Natural killer cell (primary cell): ENCODE data around the gene MGP. TPM values are rescaled to one million over a fixed set of nuclear protein-coding genes. Genes with fewer than 3 reads are reported as not detected.

ENCODE experiments used
- ATAC-seq, 3 donors: fragments of 150-1000 bp in 2 of 3; fragments of 200-7000 bp in 1 of 3; cut with Tn5 transposase; 1 replicate in 1 of 3; 2 replicates in 2 of 3; pipeline ENCODE4 v1.10.0; 2021; ENCODE audit warnings: mild to moderate bottlenecking in 2 of 3, moderate library complexity in 2 of 3
- DNase-seq, 2 donors: peaks; one replicate each; pipeline versions ENCODE4 v3.0.0 to v3.0.0-alpha.2; 2013 to 2021; ENCODE audit warnings: mixed read lengths in 1 of 2
- H3K27ac ChIP-seq: one replicate; pipeline ENCODE4 v1.5.1; 2013; ENCODE audit warnings: mild to moderate bottlenecking, low read length
- H3K27me3 ChIP-seq: one replicate; pipeline ENCODE4 v1.6.1; 2013; ENCODE audit warnings: low read length; ENCODE audit not compliant: control insufficient read depth, insufficient read depth
- H3K36me3 ChIP-seq: one replicate; pipeline ENCODE4 v1.6.1; 2013; ENCODE audit warnings: low read length; ENCODE audit not compliant: control insufficient read depth, insufficient read depth
- H3K4me1 ChIP-seq: one replicate; pipeline ENCODE4 v1.6.1; 2013; ENCODE audit warnings: low read length; ENCODE audit not compliant: control insufficient read depth, insufficient read depth
- H3K4me3 ChIP-seq: one replicate; pipeline ENCODE4 v1.5.1; 2013; ENCODE audit warnings: low read length
- H3K9me3 ChIP-seq: one replicate; pipeline ENCODE4 v1.6.1; 2013; ENCODE audit warnings: low read length; ENCODE audit not compliant: control insufficient read depth, insufficient read depth
- H3K27ac Mint-ChIP-seq, 2 donors: one replicate each; pipeline ENCODE4 v1.8.0; 2022; ENCODE audit warnings: mild to moderate bottlenecking in 2 of 2, mixed read lengths in 2 of 2, moderate library complexity in 1 of 2
- H3K27me3 Mint-ChIP-seq, 2 donors: one replicate each; pipeline ENCODE4 v1.8.0; 2022; ENCODE audit warnings: low read depth in 2 of 2, mixed read lengths in 2 of 2
- H3K36me3 Mint-ChIP-seq: one replicate; pipeline ENCODE4 v1.8.0; 2022; ENCODE audit warnings: mixed read lengths
- H3K4me1 Mint-ChIP-seq, 2 donors: one replicate each; pipeline ENCODE4 v1.8.0; 2022; ENCODE audit warnings: mixed read lengths in 2 of 2
- H3K4me3 Mint-ChIP-seq: one replicate; pipeline ENCODE4 v1.8.0; 2022; ENCODE audit warnings: mild to moderate bottlenecking, moderate library complexity, mixed read lengths
- H3K9me3 Mint-ChIP-seq, 2 donors: one replicate each; pipeline ENCODE4 v1.8.0; 2022; ENCODE audit warnings: mixed read lengths in 2 of 2
- CTCF ChIP-seq: fragments of 200-600 bp; IDR thresholded peaks from one replicate; pipeline ENCODE4 v1.8.0; 2022; ENCODE audit warnings: antibody characterized with exemption
- WGBS: methylation state at CpG from one replicate; pipeline ENCODE4 v1.1.7; 2013; ENCODE audit warnings: missing lambda C conversion rate; ENCODE audit not compliant: insufficient coverage; 5-methylcytosine and 5-hydroxymethylcytosine counted together
- intact Hi-C: fragments of 100-400 bp; cut with micrococcal nuclease; formaldehyde crosslinking; loops from one replicate; pipeline ENCODE4 v1.14.2; 2022
- total RNA-seq, 4 donors: library from RNA; stranded (reverse); fragments of 120-200 nt in 1 of 4; gene quantifications; one replicate each; pipeline versions ENCODE4 v1.2.3 to v1.2.4, GENCODE V29; 2013 to 2022

MGP gene
- total RNA-seq, 3 donors from 2014 or later (not counting 1 experiment from before 2014, with no cell fraction given): 0.89 to 1.1 TPM; not detected in 1

- H3K4me1 ChIP-seq: no peaks in the 10 kb centered on the region
- Mint-ChIP-seq H3K9me3 (no peaks in the 10 kb centered on the region), H3K36me3 (no peaks in the 10 kb centered on the region), H3K4me1 (no peaks in the 10 kb centered on the region), H3K27ac (no peak overlapping the region), H3K27me3 (peaks cover 0 to 7% of the 10 kb centered on the region in 2 donors), H3K4me3 (no peak overlapping the region)
- H3K27me3 ChIP-seq: no peaks in the 10 kb centered on the region
- no peak for TF ChIP-seq CTCF
- DNase-seq (no peak), ATAC-seq (no peak)
- no peak overlapping the region for H3K27ac ChIP-seq
- no peaks in the 10 kb centered on the region for H3K9me3 ChIP-seq
- 97% methylated on average over 3 of the region's 3 CpGs for WGBS
- no peaks in the 10 kb centered on the region for H3K36me3 ChIP-seq
- intact Hi-C loops: no loop called here
- no peak overlapping the region for H3K4me3 ChIP-seq
Observed at GRCh38 chr12:14853961-14854360, 31.7 kb downstream of the MGP start.

GRCh38 chr12:14852880-14853279 lies 32.8 kb downstream of the MGP start:
- H3K4me1 Mint-ChIP-seq: no peaks in the 10 kb centered on the region
- ATAC-seq (no peak), DNase-seq (no peak)
- H3K4me1 ChIP-seq: no peaks in the 10 kb centered on the region
- intact Hi-C loops: no loop called here
- H3K36me3 Mint-ChIP-seq: no peaks in the 10 kb centered on the region
- H3K9me3 ChIP-seq: no peaks in the 10 kb centered on the region
- no peak overlapping the region for H3K4me3 ChIP-seq
- no peaks in the 10 kb centered on the region for H3K27me3 ChIP-seq
- no peaks in the 10 kb centered on the region for H3K36me3 ChIP-seq
- no peak overlapping the region for H3K27ac ChIP-seq
- H3K27me3 Mint-ChIP-seq: peaks cover 0 to 10% of the 10 kb centered on the region in 2 donors
- no peak for TF ChIP-seq CTCF
- no peaks in the 10 kb centered on the region for H3K9me3 Mint-ChIP-seq
- H3K27ac Mint-ChIP-seq: no peak overlapping the region
- no peak overlapping the region for H3K4me3 Mint-ChIP-seq

GRCh38 chr12:14850929-14851663 lies 34.6 kb downstream of the MGP start:
- H3K27me3 ChIP-seq: no peaks in the 10 kb centered on the region
- H3K4me3 Mint-ChIP-seq: no peak overlapping the region
- no peak overlapping the region for H3K4me3 ChIP-seq
- peaks cover 0 to 7% of the 10 kb centered on the region in 2 donors for H3K27me3 Mint-ChIP-seq
- no peak overlapping the region for H3K27ac ChIP-seq
- no peak for DNase-seq
- H3K36me3 ChIP-seq: no peaks in the 10 kb centered on the region
- no peaks in the 10 kb centered on the region for H3K9me3 ChIP-seq
- H3K4me1 Mint-ChIP-seq: no peaks in the 10 kb centered on the region
- 100% methylated on average over 1 of the region's 1 CpG for WGBS
- H3K4me1 ChIP-seq: no peaks in the 10 kb centered on the region
- H3K9me3 Mint-ChIP-seq: no peaks in the 10 kb centered on the region
- no peak for ATAC-seq
- TF ChIP-seq CTCF: no peak
- intact Hi-C loops: no loop called here
- no peak overlapping the region for H3K27ac Mint-ChIP-seq
- no peaks in the 10 kb centered on the region for H3K36me3 Mint-ChIP-seq

GRCh38 chr12:14849661-14850060 lies 36.0 kb downstream of the MGP start:
- H3K9me3 Mint-ChIP-seq: no peaks in the 10 kb centered on the region
- intact Hi-C loops: loop anchor here (5.0 to 10.0 kb wide), 2 partner anchors 125 to 418 kb away; no protein-coding TSS in a partner anchor
- no peaks in the 10 kb centered on the region for H3K9me3 ChIP-seq

More at GRCh38 chr12:14849661-14850060, 36.0 kb downstream of the MGP start:
- peaks cover 0 to 5% of the 10 kb centered on the region in 2 donors for H3K4me1 Mint-ChIP-seq
- Histone ChIP-seq H3K36me3 (no peaks in the 10 kb centered on the region), H3K27ac (no peak overlapping the region), H3K4me1 (no peaks in the 10 kb centered on the region), H3K27me3 (no peaks in the 10 kb centered on the region), H3K4me3 (no peak overlapping the region)
- no peaks in the 10 kb centered on the region for H3K36me3 Mint-ChIP-seq
- WGBS: 67% methylated on average over 1 of the region's 2 CpGs
- peaks cover 0 to 6% of the 10 kb centered on the region in 2 donors for H3K27me3 Mint-ChIP-seq
- TF ChIP-seq CTCF: no peak
- ATAC-seq (no peak), DNase-seq (no peak)
- no peak overlapping the region for H3K4me3 Mint-ChIP-seq
- H3K27ac Mint-ChIP-seq: no peak overlapping the region
